ENCODE data around the gene GPR156. TPM values are rescaled to one million over a fixed set of nuclear protein-coding genes. Genes with fewer than 3 reads are reported as not detected.

Gene GPR156
- total and polyA plus RNA-seq, 12 donors = 0.29 to 1.5 (median 0.59) TPM

DNA sequence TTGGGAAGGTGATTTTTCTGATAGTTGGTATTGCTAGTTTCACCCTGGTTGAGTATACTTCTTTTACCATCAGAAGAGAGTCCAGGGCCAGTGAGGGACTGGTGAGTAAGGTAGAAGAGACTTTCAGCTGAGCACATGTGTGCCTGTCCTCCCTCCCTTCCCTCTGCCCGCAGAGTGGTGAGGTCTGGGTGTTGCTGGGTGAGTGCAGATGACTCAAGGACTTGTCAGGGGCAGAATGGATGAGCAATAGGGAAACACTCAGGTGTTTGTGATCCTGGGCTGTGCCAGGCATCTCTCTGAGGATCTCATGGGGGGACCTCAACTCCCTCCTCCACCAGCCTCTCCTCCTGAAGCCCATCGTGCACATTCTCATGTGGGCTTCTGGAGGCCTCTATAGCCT is 114.8 kb downstream of the GPR156 start:
- peak in 3 of 7 donors; percentile 13 to 41 (median 29) for DNase-seq
- 62 to 89% (median 68%) methylated on average over 2 of the region's 2 CpGs for WGBS, 4 donors
- H3K4me3 ChIP-seq = no peak overlapping the region
- H3K27ac ChIP-seq = no peak overlapping the region
- no peaks in the 10 kb centered on the region for H3K36me3 ChIP-seq (replicated peaks in 1 of 2)
- TF ChIP-seq, protein P1, sequence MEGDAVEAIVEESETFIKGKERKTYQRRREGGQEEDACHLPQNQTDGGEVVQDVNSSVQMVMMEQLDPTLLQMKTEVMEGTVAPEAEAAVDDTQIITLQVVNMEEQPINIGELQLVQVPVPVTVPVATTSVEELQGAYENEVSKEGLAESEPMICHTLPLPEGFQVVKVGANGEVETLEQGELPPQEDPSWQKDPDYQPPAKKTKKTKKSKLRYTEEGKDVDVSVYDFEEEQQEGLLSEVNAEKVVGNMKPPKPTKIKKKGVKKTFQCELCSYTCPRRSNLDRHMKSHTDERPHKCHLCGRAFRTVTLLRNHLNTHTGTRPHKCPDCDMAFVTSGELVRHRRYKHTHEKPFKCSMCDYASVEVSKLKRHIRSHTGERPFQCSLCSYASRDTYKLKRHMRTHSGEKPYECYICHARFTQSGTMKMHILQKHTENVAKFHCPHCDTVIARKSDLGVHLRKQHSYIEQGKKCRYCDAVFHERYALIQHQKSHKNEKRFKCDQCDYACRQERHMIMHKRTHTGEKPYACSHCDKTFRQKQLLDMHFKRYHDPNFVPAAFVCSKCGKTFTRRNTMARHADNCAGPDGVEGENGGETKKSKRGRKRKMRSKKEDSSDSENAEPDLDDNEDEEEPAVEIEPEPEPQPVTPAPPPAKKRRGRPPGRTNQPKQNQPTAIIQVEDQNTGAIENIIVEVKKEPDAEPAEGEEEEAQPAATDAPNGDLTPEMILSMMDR (IDR thresholded peaks at IDR 0.05) = no peak
- no peak for TF ChIP-seq POLR2A (IDR thresholded peaks at IDR 0.05)
- no peaks in the 10 kb centered on the region for H3K27me3 ChIP-seq
- no peaks in the 10 kb centered on the region for H3K9me3 ChIP-seq (replicated peaks in 1 of 3)
- H3K4me1 ChIP-seq (replicated peaks in 1 of 2) = no peaks in the 10 kb centered on the region
- intact Hi-C loops (cut with DNase I) = loop anchor here in 1 of 2 donors (10.0 kb wide), 1 partner anchor 275 kb away; no protein-coding TSS in a partner anchor

DNA sequence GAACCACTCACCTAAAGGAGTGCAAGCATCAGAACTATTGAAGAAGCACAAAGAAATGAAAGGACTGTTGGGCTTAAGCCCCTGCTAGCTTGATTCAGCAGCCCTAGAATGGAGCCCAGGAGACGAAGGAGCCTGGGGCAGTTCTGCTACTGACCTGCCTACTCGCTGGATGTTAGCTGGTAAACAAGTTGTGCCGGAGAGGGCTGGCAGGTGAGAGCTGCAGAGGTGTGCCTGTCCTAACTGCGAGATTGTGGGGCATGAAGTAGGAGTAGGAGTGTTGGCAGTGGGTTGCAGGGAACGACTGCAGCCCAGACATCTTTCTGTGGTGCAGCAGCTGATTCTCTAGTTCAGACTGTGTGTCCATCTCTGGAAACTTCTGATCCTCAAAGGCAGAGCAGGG is 115.6 kb downstream of the GPR156 start:
- TF ChIP-seq, protein P1 (IDR thresholded peaks at IDR 0.05) = no peak
- TF ChIP-seq POLR2A (IDR thresholded peaks at IDR 0.05) = no peak
- H3K27me3 ChIP-seq = no peaks in the 10 kb centered on the region
- DNase-seq = no peak
- H3K4me3 ChIP-seq = no peak overlapping the region
- no peaks in the 10 kb centered on the region for H3K4me1 ChIP-seq (replicated peaks in 1 of 2)
- intact Hi-C loops (cut with DNase I) = loop anchor here in 1 of 2 donors (10.0 kb wide), 1 partner anchor 275 kb away; no protein-coding TSS in a partner anchor
- no peak overlapping the region for H3K27ac ChIP-seq
- 91 to 94% (median 93%) methylated on average over 5 of the region's 5 CpGs for whole genome bisulfite sequencing, 4 donors
- H3K36me3 ChIP-seq (replicated peaks in 1 of 2) = no peaks in the 10 kb centered on the region
- no peaks in the 10 kb centered on the region for H3K9me3 ChIP-seq (replicated peaks in 1 of 3)

DNA sequence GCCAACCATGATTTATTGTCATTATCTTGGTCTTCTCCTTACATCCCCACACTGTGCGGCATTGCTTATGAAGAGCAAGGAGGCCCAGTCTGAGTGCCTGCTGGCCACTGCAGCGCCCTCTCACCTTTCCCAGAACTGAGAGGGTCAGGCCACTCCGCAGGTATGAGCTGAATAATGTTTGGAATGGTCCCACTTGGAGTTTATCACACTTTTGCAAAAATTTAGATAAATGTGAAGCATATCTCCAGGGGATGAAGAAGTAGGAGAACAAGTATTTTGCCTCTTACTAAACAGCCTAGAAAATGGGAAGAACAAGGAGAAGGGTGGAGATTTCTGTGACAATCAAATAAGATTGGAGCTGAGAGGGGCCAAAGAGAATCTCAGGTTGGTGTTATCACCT is 116.4 kb downstream of the GPR156 start:
- intact Hi-C loops (cut with DNase I) = loop anchor here in 1 of 2 donors (10.0 kb wide), 1 partner anchor 274 kb away; no protein-coding TSS in a partner anchor
- H3K36me3 ChIP-seq (replicated peaks in 1 of 2) = no peaks in the 10 kb centered on the region

DNA sequence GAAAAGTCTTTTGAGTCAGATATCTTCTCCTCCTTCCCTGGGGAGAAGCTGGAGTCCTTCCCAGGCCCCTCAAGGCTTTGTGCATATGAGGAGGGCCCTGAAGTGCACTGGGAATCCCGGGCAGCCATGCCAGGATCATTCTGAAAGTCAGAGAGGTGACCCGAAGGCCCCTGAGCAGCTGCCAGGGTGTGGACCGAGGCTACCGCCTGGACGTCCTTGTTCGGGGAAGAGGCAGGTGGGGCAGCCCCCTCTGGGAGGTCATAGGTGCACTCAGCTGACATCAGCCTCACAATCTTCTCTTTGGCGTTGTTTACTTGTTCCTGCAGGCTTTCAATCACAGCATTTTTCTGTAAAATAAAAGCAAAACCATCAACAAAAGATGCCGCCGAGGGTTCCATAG is 117.0 kb downstream of the GPR156 start:
- 86 to 90% (median 88%) methylated on average over 8 to 9 of the region's 9 CpGs for WGBS, 4 donors
- H3K4me1 ChIP-seq (replicated peaks in 1 of 2) = no peaks in the 10 kb centered on the region
- no peak overlapping the region for H3K27ac ChIP-seq
- no peaks in the 10 kb centered on the region for H3K27me3 ChIP-seq
- no peak overlapping the region for H3K4me3 ChIP-seq
- TF ChIP-seq POLR2A (IDR thresholded peaks at IDR 0.05) = no peak
- TF ChIP-seq, protein P1 (IDR thresholded peaks at IDR 0.05) = no peak
- no peaks in the 10 kb centered on the region for H3K36me3 ChIP-seq (replicated peaks in 1 of 2)
- no peak for DNase-seq
- no peaks in the 10 kb centered on the region for H3K9me3 ChIP-seq (replicated peaks in 1 of 3)
- intact Hi-C loops (cut with DNase I) = loop anchor here in 1 of 2 donors (10.0 kb wide), 1 partner anchor 273 kb away; no protein-coding TSS in a partner anchor

More for the DNA sequence above, 116.4 kb downstream of the GPR156 start:
- 93 to 100% (median 98%) methylated on average over 3 of the region's 3 CpGs for WGBS, 4 donors
- Histone ChIP-seq H3K4me1 (replicated peaks in 1 of 2) (no peaks in the 10 kb centered on the region), H3K27me3 (no peaks in the 10 kb centered on the region), H3K27ac (no peak overlapping the region), H3K9me3 (replicated peaks in 1 of 3) (no peaks in the 10 kb centered on the region), H3K4me3 (no peak overlapping the region)
- TF ChIP-seq, protein P1 (IDR thresholded peaks at IDR 0.05) = no peak
- TF ChIP-seq POLR2A (IDR thresholded peaks at IDR 0.05) = no peak
- DNase-seq = no peak

All from adrenal gland (tissue), 12 donors.